Measurements from ENCODE around the gene MDC1. TPM values are rescaled to one million over a fixed set of nuclear protein-coding genes. Genes with fewer than 3 reads are reported as not detected.

The MDC1 gene
- total and polyA plus RNA-seq, 2 of the 13 experiments (the other 11 are each of a cell fraction or from before 2014, with no cell fraction given), result 8.4 to 14.0 TPM

DNA sequence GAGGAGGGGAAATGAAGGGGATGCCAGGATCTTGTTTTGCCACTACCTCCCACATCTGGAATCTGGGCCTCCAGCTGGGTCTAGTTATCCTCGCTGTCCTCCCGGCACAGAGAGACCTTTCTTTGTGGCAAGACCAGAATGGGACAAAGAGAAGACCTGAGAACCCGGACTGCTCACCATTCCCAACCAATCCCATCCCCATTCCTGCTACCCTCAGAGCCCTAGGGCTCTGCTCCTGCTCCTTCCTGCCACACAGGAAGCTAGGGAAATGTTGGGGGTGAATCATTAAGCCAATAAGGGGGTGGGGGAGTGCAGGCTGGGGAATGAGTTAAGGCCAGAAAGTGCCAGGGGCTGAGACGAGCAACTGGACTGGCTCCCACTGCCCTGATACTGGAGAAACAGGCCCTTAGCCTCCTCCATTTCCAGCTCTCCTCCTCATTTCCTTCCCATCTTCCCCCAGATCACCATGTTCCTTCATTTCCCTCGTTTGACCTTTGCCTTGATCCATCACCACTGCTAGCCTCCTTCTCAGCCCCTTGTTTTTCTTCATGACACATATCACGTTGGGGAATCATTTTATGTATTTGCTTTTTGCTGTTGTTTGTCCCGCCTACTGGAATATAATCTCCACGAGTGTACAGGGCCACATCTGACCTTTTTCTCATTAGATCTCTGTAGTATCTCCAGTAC is 31.9 kb upstream of the MDC1 start (continued):
- TF ChIP-seq, protein P1, sequence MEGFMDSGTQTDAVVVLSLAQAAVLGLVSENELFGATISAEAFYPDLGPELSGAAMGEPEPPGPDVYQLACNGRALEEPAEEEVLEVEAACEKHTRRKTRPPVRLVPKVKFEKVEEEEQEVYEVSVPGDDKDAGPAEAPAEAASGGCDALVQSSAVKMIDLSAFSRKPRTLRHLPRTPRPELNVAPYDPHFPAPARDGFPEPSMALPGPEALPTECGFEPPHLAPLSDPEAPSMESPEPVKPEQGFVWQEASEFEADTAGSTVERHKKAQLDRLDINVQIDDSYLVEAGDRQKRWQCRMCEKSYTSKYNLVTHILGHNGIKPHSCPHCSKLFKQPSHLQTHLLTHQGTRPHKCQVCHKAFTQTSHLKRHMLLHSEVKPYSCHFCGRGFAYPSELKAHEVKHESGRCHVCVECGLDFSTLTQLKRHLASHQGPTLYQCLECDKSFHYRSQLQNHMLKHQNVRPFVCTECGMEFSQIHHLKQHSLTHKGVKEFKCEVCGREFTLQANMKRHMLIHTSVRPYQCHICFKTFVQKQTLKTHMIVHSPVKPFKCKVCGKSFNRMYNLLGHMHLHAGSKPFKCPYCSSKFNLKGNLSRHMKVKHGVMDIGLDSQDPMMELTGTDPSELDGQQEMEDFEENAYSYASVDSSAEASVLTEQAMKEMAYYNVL (CRISPR knock-in tag; IDR thresholded peaks at IDR 0.05; ENCODE audit: borderline replicate concordance), result peak; percentile 60; the same call in 1 of the 2 replicates
- TF ChIP-seq ELF4 (CRISPR knock-in tag; IDR thresholded peaks at IDR 0.05; ENCODE audit: borderline replicate concordance), result no peak
- TF ChIP-seq ZBTB3 (CRISPR knock-in tag; IDR thresholded peaks at IDR 0.05; ENCODE audit: borderline replicate concordance, low read depth), result no peak
- TF ChIP-seq, protein P2, sequence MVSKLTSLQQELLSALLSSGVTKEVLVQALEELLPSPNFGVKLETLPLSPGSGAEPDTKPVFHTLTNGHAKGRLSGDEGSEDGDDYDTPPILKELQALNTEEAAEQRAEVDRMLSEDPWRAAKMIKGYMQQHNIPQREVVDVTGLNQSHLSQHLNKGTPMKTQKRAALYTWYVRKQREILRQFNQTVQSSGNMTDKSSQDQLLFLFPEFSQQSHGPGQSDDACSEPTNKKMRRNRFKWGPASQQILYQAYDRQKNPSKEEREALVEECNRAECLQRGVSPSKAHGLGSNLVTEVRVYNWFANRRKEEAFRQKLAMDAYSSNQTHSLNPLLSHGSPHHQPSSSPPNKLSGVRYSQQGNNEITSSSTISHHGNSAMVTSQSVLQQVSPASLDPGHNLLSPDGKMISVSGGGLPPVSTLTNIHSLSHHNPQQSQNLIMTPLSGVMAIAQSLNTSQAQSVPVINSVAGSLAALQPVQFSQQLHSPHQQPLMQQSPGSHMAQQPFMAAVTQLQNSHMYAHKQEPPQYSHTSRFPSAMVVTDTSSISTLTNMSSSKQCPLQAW (CRISPR knock-in tag; IDR thresholded peaks at IDR 0.05), result peak; percentile 95
- TF ChIP-seq, protein P3, sequence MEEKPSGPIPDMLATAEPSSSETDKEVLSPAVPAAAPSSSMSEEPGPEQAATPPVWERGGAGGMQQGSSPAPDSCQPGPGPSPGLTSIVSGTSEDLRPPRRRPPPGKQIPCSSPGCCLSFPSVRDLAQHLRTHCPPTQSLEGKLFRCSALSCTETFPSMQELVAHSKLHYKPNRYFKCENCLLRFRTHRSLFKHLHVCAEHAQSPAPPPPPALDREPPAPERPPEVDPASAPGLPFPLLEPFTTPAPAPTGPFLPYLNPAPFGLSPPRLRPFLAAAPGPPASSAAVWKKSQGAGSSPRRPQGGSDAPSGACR (CRISPR knock-in tag; IDR thresholded peaks at IDR 0.05), result 0 out of 2 replicates have a peak, but pooled peaks have one; percentile 47
- TF ChIP-seq, protein P4, sequence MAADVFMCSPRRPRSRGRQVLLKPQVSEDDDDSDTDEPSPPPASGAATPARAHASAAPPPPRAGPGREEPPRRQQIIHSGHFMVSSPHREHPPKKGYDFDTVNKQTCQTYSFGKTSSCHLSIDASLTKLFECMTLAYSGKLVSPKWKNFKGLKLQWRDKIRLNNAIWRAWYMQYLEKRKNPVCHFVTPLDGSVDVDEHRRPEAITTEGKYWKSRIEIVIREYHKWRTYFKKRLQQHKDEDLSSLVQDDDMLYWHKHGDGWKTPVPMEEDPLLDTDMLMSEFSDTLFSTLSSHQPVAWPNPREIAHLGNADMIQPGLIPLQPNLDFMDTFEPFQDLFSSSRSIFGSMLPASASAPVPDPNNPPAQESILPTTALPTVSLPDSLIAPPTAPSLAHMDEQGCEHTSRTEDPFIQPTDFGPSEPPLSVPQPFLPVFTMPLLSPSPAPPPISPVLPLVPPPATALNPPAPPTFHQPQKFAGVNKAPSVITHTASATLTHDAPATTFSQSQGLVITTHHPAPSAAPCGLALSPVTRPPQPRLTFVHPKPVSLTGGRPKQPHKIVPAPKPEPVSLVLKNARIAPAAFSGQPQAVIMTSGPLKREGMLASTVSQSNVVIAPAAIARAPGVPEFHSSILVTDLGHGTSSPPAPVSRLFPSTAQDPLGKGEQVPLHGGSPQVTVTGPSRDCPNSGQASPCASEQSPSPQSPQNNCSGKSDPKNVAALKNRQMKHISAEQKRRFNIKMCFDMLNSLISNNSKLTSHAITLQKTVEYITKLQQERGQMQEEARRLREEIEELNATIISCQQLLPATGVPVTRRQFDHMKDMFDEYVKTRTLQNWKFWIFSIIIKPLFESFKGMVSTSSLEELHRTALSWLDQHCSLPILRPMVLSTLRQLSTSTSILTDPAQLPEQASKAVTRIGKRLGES (CRISPR knock-in tag; IDR thresholded peaks at IDR 0.05; ENCODE audit: borderline replicate concordance), result no peak
- TF ChIP-seq XRCC5 (optimal IDR thresholded peaks at IDR 0.05; ENCODE audit: low read length), result no peak
- no peak for TF ChIP-seq TOE1 (CRISPR knock-in tag; IDR thresholded peaks at IDR 0.05)
- peak; percentile 43; the same call in 1 of the 2 replicates for TF ChIP-seq PHF20 (CRISPR knock-in tag; IDR thresholded peaks at IDR 0.05)
- peak; percentile 38 for TF ChIP-seq SKI (IDR thresholded peaks at IDR 0.05; ENCODE audit: partially characterized antibody)
- TF ChIP-seq ZNF12 (CRISPR knock-in tag; IDR thresholded peaks at IDR 0.05), result 0 out of 2 replicates have a peak, but pooled peaks have one; percentile 17
- 0 out of 2 replicates have a peak, but pooled peaks have one; percentile 11 for TF ChIP-seq ZBTB1 (CRISPR knock-in tag; IDR thresholded peaks at IDR 0.05; ENCODE audit: borderline replicate concordance)
- TF ChIP-seq, protein P5, sequence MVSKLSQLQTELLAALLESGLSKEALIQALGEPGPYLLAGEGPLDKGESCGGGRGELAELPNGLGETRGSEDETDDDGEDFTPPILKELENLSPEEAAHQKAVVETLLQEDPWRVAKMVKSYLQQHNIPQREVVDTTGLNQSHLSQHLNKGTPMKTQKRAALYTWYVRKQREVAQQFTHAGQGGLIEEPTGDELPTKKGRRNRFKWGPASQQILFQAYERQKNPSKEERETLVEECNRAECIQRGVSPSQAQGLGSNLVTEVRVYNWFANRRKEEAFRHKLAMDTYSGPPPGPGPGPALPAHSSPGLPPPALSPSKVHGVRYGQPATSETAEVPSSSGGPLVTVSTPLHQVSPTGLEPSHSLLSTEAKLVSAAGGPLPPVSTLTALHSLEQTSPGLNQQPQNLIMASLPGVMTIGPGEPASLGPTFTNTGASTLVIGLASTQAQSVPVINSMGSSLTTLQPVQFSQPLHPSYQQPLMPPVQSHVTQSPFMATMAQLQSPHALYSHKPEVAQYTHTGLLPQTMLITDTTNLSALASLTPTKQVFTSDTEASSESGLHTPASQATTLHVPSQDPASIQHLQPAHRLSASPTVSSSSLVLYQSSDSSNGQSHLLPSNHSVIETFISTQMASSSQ (IDR thresholded peaks at IDR 0.05; ENCODE audit: low read depth), result peak; percentile 92
- TF ChIP-seq, protein P5 (CRISPR knock-in tag; IDR thresholded peaks at IDR 0.05; ENCODE audit: borderline replicate concordance), result peak; percentile 91
- TF ChIP-seq GABPB1 (CRISPR knock-in tag; IDR thresholded peaks at IDR 0.05), result peak; percentile 52
- no peak for TF ChIP-seq ZNF589 (CRISPR knock-in tag; conservative IDR thresholded peaks at IDR 0.05)
- TF ChIP-seq ZNF317 (CRISPR knock-in tag; IDR thresholded peaks at IDR 0.05), result 0 out of 2 replicates have a peak, but pooled peaks have one; percentile 33

All from HepG2 (cell line).